Measurements from ENCODE around the gene CCR6. TPM values are rescaled to one million over a fixed set of nuclear protein-coding genes. Genes with fewer than 3 reads are reported as not detected.

Gene CCR6
- total RNA-seq, 1 donor from 2014 or later: not detected

DNA sequence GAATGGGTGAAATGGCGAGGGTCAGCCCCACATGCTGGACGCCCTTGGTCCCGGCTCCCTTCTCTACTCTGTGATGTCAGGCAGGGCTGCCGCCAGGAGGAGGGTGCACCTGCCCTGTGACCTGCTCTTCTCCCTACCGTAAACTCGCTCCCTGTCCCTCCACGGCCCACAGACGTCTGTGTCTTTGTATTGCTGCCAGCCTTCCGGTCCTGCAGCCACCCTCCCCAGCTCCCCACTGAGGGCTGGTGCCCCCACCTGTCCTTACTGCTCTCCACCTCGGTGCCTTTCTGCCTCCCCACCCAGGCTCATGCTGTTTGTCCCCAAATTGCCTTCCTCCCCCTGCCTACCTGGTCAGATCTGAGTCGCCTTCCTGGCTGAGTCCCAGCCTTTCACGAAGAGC is 4.1 kb upstream of the CCR6 start:
- no peak for DNase-seq (ENCODE audit: extremely low read depth, low read depth, low spot score)

DNA sequence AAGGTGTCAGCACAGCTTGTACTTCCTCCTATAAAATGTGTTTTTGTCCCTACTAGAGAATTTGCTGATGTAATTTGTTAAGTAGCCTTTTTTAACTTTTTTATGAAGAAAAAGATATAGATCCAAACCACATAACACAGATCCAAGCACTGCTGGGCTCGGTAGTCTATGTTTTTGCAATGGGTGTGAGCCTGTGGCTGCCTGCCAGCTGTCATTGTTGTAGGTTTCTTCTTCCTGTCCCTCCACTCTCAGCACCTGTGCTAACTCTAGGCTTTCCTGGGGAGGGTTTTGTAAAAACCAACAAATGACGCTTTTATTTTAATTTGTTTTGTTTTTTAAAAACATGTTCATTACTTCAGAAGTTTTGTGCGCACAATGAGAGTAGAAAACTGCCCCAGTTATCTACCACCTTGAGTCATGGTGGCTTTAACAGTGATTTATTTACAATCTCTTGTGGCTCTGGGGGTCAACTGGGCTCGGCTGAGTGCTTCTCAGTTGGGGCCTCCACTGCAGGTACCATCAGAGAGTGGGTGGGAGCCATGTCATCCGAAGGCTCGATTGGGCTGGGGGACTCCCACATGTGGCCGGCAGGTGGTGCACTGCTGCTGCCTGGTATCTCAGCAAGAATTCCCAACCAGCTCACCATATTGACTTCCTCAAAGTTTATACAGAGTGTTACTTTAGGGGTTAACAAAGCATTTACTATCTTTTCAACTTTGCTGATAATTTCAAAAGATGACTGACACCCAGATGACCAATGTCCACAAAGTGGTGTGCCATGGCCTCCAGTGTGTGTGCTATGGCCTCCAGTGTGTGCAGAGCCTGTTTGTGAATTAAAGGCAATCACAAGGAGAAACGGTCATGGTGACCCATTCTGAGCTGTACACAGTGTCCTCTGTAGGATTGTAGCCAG is 3.0 kb upstream of the CCR6 start:
- DNase-seq (ENCODE audit: extremely low read depth, low read depth, low spot score): no peak

GRCh38 chr6:167120583-167120903 is 2.4 kb upstream of the CCR6 start:
- no peak for DNase-seq (ENCODE audit: extremely low read depth, low read depth, low spot score)

DNA sequence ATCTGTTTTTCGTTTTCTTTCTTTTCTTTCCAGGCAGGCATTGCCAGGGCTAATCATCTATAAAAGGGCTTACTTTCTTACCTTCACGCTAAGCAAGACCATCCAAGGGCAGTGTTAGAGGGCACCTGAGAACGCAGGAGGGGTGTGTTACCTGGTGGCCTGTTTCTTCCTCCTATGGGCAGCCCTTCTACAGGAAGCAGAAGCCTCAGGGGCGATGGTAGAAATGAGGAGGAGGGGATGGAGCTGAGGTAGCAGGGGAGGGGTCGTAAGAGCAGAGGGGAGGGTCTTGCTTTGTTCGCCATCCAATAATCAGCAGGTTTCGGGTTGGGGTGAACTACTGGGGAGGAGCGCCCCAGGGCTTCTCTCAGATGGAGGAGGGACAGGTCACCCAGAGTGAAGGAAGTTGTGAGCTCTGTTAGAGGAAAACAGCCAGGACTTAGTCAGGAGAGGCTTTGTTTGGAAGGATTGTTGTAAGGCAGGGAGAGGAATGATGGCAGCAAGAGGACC is 1.5 kb upstream of the CCR6 start:
- DNase-seq (ENCODE audit: extremely low read depth, low read depth, low spot score): no peak

DNA sequence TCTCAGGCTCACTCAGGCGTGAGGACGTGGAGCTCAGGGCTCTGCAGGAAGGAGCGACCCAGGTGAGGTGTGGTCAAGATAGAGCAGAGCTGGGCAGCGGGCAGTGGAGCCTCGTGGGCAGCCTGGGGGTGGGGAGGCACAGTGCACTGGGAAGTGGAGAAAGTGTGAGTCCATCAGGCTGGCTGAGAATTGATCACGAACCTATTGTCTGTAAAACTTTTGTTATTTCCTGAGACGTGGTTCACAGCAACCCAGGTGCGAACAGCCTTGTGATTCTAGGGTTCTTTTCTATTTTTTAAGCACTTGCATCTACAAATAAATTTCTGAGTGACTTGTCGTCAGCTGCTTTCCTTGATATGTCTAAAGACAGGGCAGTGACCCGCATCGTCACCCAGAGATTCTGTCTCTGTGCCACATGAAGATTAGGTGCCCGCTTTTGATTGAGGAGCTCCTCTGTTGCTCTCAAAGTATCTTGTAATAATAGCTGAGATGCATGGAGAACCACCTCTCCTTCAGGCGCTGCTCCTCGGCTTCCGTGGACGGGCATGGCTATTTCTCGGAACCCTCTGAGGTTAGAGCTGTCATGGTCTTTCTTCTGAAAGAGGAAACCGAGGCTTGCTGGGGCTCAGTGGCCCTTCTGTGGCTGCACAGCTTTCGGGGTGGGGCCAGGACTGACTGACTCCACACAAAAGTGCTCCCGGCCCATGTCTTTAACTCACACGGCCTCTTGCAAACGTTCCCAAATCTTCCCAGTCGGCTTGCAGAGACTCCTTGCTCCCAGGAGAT is 662 bp upstream of the CCR6 start:
- DNase-seq (ENCODE audit: extremely low read depth, low read depth, low spot score): no peak

DNA sequence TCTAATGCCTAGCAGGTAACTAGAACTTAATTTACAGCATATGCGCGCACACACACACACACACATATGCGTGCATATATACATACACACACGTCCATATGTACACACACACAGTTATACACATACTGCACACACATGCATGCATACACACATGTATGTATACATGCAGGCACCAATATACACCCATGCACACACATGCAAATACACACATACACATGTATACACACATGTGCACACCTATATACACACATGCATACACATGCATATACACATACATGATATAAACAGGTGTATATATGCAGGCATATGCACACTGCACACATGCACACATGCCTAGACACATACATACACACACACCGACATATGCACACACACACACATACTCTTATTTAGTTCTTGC is 1.9 kb downstream of the CCR6 start:
- DNase-seq (ENCODE audit: extremely low read depth, low read depth, low spot score): no peak

GRCh38 chr6:167125410-167125809 is 2.5 kb downstream of the CCR6 start:
- no peak for DNase-seq (ENCODE audit: extremely low read depth, low read depth, low spot score)

DNA sequence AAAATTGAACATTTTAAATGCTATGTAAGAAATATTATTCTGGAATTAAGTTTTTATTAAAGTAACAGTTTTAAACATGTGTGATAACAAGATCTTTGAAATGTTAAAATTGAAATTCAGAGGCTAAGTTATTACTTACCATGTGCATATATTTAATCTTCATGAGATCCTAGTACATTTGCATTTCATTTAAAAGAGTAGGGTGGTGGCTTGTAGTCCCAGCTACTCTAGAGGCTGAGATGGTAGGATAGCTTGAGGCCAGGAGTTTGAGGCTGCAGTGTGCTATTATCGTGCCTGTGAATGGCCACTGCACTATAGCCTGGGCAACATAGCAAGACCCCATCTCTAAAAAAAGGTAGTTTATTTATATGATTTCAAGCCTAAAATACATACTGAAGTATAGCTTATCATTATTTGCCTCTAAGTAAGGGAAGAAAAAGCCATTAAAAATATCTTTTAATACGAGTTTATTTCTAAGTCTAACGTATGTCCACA is 3.0 kb downstream of the CCR6 start:
- no peak for DNase-seq (ENCODE audit: extremely low read depth, low read depth, low spot score)

DNA sequence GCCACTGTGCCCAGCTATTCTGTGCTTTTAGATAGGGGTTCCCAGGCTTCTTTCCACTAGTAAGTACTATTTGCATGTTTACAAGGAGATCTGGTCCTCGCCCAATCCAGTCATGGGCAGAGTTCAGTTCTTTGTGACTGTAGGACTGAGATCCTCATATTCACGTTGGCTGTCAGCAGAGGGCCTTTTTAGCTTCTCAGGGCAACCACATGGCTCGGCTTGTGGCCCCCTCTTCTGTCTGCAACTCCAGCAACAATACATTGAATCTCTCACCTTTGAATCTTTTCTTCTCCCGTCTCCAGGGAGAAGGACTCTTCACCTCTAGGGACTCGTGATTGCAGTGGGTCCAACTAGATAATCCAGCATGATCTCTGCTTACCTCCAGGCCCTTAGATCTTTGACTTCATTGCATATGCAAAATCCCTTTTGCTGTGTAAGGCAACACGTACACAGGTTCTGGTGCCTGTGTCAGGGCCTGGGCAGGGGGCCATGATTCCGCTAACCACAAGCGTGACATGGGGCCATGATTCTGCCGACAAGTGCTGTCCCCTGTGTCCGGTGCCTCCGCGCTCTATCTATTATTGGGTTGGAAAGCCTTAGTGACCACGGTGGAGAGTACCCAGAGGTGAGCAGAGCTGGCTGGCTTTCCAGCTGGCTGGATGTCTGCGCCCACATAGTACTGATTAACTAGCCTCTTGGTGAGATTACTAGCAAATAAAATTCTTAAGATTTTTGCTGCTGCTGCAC is 5.1 kb downstream of the CCR6 start:
- DNase-seq (ENCODE audit: extremely low read depth, low read depth, low spot score): no peak

DNA sequence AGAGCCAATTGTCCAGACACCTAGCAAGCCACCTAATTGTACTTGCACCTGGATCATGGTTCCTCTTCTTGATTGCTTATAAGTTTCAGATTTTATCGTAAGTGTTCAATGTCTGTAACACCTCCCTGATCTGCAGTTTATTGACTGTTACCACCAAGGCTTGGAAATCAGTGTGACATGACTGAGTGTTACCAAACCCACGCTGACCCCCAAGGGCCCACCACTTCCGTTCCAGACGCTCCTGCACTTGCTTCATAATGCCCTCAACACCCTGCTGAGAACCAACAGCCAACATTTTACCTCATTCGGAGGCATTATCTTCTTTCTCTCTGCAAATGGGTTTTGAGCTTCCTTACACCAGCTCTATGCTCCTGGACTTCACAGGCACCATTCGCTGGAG is 6.3 kb downstream of the CCR6 start:
- DNase-seq (ENCODE audit: extremely low read depth, low read depth, low spot score): no peak

GRCh38 chr6:167129562-167129961 is 6.7 kb downstream of the CCR6 start:
- DNase-seq (ENCODE audit: extremely low read depth, low read depth, low spot score): no peak

DNA sequence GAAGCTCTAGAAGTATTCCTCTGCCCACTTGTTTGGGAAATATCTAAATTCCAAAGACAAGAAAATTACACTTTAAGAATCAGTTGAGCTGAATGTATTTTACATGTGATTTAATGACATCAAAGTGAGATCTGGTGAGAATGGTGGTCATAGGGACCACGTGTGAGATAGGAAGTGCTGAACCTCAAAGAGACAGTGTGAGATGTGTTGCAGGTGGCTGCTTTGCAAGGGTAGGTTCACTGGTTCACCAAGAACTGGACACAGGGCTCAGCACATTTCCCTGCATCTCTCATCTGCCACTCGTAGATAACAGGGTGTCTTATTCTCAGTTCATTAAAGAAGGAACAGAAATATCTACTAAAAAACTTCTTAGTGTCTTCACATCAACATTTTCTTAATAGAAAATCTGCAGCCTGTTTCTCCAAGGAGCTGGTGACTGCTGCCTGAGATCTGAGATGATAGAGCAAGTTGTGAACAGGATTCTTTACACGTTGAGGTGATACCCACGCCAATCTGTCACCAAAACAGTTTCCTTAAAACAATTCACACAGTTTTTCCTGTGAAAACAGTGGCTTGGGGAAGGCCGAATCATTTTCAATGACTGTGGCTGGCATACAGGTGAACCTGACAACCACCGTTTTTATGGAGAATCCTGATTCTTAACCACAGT is 7.2 kb downstream of the CCR6 start:
- DNase-seq (ENCODE audit: extremely low read depth, low read depth, low spot score): no peak

GRCh38 chr6:167130712-167131684 is 8.1 kb downstream of the CCR6 start:
- no peak for DNase-seq (ENCODE audit: extremely low read depth, low read depth, low spot score)

GRCh38 chr6:167134448-167135328 is 11.8 kb downstream of the CCR6 start:
- no peak for DNase-seq (ENCODE audit: extremely low read depth, low read depth, low spot score)

GRCh38 chr6:167136376-167136775 is 13.5 kb downstream of the CCR6 start:
- DNase-seq (ENCODE audit: extremely low read depth, low read depth, low spot score): no peak

DNA sequence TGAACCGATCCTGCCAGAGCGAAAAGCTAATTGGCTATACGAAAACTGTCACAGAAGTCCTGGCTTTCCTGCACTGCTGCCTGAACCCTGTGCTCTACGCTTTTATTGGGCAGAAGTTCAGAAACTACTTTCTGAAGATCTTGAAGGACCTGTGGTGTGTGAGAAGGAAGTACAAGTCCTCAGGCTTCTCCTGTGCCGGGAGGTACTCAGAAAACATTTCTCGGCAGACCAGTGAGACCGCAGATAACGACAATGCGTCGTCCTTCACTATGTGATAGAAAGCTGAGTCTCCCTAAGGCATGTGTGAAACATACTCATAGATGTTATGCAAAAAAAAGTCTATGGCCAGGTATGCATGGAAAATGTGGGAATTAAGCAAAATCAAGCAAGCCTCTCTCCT is 14.2 kb downstream of the CCR6 start:
- no peak for DNase-seq (ENCODE audit: extremely low read depth, low read depth, low spot score)

GRCh38 chr6:167137881-167138280 is 15.0 kb downstream of the CCR6 start:
- no peak for DNase-seq (ENCODE audit: extremely low read depth, low read depth, low spot score)

DNA sequence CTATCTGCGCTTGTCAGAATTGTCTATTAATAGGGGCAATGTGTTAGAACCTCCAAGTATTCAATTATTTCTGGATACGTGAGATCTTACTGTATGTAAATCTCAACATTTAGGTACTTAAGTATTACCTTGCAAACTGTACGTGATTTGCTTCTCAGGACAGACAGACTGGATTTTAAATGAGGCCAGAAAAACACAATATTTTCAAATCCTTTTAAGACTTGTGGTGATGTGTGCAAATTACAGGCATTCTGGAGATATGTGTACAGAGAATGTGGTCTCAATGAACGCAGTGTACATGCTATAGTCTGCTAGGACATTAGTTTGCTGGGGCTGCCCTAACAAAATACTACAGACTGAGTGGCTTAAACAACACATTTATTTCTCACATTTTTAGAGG is 16.9 kb downstream of the CCR6 start:
- no peak for DNase-seq (ENCODE audit: extremely low read depth, low read depth, low spot score)

All from glomerular endothelial cell (primary cell).